Measurements from ENCODE around the gene FKBP8.
"Not testable (repeated sequence)": the region's sequence is repeated elsewhere in the genome, so short reads cannot be mapped to it uniquely, and the experiment has no call there.

FKBP8 gene

GRCh38 chr19:18558202-18558555, 14.8 kb upstream of the FKBP8 start:
- ATAC-seq, result no peak

GRCh38 chr19:18557411-18558201, 14.2 kb upstream of the FKBP8 start, which contains the start of gene KXD1:
Gene KXD1 (plus strand): TSS chr19:18557870. CDS start chr19:18562057, 4,187 bp downstream.
- peak; percentile 99 for ATAC-seq

- no peak for ATAC-seq
Observed at GRCh38 chr19:18551631-18552030, 8.3 kb upstream of the FKBP8 start.

- peak; percentile 77 to 78 for ATAC-seq
Observed at GRCh38 chr19:18543814-18544475, 572 bp upstream of the FKBP8 start.

GRCh38 chr19:18541992-18542940, 1.1 kb downstream of the FKBP8 start:
- ATAC-seq, result no peak

- peak; percentile 33 to 46 for ATAC-seq
Observed at GRCh38 chr19:18541258-18541991, 1.9 kb downstream of the FKBP8 start.

- not testable (repeated sequence) for ATAC-seq
Observed at GRCh38 chr19:18540200-18540599, 3.2 kb downstream of the FKBP8 start.

- ATAC-seq, result no peak
Observed at GRCh38 chr19:18539372-18539771, 4.0 kb downstream of the FKBP8 start.

- no peak for ATAC-seq
Observed at GRCh38 chr19:18538115-18538514, 5.3 kb downstream of the FKBP8 start.

- no peak for ATAC-seq
Observed at GRCh38 chr19:18537431-18537830, 5.9 kb downstream of the FKBP8 start.

GRCh38 chr19:18536475-18536874, 6.9 kb downstream of the FKBP8 start:
- ATAC-seq, result no peak

- ATAC-seq, result no peak
Observed at GRCh38 chr19:18533058-18533457, 10.3 kb downstream of the FKBP8 start.

- no peak for ATAC-seq
Observed at GRCh38 chr19:18532168-18532890, 11.0 kb downstream of the FKBP8 start.

GRCh38 chr19:18531485-18531884, 11.9 kb downstream of the FKBP8 start:
- ATAC-seq, result no peak

GRCh38 chr19:18529782-18530181, 13.6 kb downstream of the FKBP8 start:
- ATAC-seq, result no peak

- ATAC-seq, result no peak
Observed at GRCh38 chr19:18526316-18526715, 17.1 kb downstream of the FKBP8 start.

GRCh38 chr19:18523841-18524240, 19.5 kb downstream of the FKBP8 start:
- ATAC-seq, result no peak

- not testable (repeated sequence) for ATAC-seq
Observed at GRCh38 chr19:18522862-18523440, 20.4 kb downstream of the FKBP8 start.

GRCh38 chr19:18522124-18522861, 21.1 kb downstream of the FKBP8 start:
- ATAC-seq, result peak; percentile 87 to 92

GRCh38 chr19:18521692-18522123, 21.7 kb downstream of the FKBP8 start, which contains the start of gene ELL:
Gene ELL (minus strand): TSS chr19:18522070. CDS start chr19:18522055, 15 bp downstream.
- peak; percentile 0 to 4 for ATAC-seq
